Erythroblast (primary cell): Measurements from ENCODE around the gene FIBCD1.

ENCODE experiments used
- GATA1 ChIP-seq: IDR thresholded peaks from 2 replicates; pipeline ENCODE4 v1.6.1; 2011; ENCODE audit warnings: low read depth, mild to moderate bottlenecking, control low read depth, low read length, moderate library complexity
- POLR2A ChIP-seq: IDR thresholded peaks from 2 replicates; pipeline ENCODE4 v1.6.1; 2011; ENCODE audit warnings: mild to moderate bottlenecking, low read length

DNA sequence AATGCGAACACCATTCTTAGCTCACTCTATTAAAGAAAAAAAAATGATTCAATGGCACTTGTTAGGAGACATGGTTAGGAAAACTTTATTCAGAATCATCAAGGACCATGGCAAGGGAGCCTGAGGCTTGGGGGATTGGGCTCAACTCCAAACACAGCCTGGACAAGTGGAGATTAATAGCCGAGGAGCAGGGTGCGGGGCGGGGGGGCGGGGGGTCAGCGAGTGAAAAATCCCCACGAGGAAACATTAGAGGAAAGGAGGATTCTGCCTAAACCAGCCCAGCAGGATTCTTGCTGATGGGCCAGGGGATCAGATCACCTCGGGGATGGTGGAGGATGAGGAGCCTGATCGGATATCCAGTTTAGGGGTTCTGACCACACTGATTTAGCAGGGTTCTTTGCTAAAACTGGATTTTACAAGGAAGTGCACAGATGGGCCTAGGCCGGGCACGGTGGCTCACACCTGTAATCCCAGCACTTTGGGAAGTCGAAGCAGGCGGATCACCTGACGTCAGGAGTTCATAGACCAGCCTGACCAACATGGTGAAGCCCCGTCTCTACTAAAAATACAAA is 24.4 kb upstream of the FIBCD1 start:
- TF ChIP-seq POLR2A (no peak), GATA1 (no peak)
